Muscle layer of colon (tissue), 2 donors: ENCODE measurements around the gene DNAAF3.
"Not testable (repeated sequence)": the region's sequence is repeated elsewhere in the genome, so short reads cannot be mapped to it uniquely, and the experiment has no call there.

Experiments used
- H3K27ac ChIP-seq: one replicate; pipeline ENCODE4 v1.7.0; 2013; ENCODE audit warnings: low read depth, mild to moderate bottlenecking, low read length, moderate library complexity
- H3K27me3 ChIP-seq, 2 donors: one replicate each; pipeline ENCODE4 v1.7.0; 2013; ENCODE audit warnings: low read length in 2 of 2, mild to moderate bottlenecking in 2 of 2; ENCODE audit not compliant: insufficient read depth in 2 of 2, control insufficient read depth in 1 of 2
- H3K36me3 ChIP-seq: one replicate; pipeline ENCODE4 v1.7.0; 2013; ENCODE audit warnings: mild to moderate bottlenecking, low read length; ENCODE audit not compliant: insufficient read depth
- H3K4me1 ChIP-seq: one replicate; pipeline ENCODE4 v1.7.0; 2013; ENCODE audit warnings: mild to moderate bottlenecking, low read length; ENCODE audit not compliant: insufficient read depth
- H3K4me3 ChIP-seq, 2 donors: one replicate each; pipeline ENCODE4 v1.7.0; 2013; ENCODE audit warnings: low read length in 2 of 2, low read depth in 1 of 2, mild to moderate bottlenecking in 1 of 2, moderate library complexity in 1 of 2
- H3K9ac ChIP-seq: one replicate; pipeline ENCODE4 v1.7.0; 2013; ENCODE audit warnings: low read length
- H3K9me3 ChIP-seq: one replicate; pipeline ENCODE4 v1.7.0; 2013; ENCODE audit warnings: mild to moderate bottlenecking, low read length
- donor health status: abdominal sarcoma.
- donor health status: Adenocarcinoma of cecum.

Gene DNAAF3

GRCh38 chr19:55166530-55167268, at the start of gene DNAAF3:
Gene DNAAF3, minus strand, starts transcription at chr19:55166613. Its CDS starts 200 bp downstream, at chr19:55166413.
- H3K9ac ChIP-seq: no peak within 1 kb of the TSS

DNA sequence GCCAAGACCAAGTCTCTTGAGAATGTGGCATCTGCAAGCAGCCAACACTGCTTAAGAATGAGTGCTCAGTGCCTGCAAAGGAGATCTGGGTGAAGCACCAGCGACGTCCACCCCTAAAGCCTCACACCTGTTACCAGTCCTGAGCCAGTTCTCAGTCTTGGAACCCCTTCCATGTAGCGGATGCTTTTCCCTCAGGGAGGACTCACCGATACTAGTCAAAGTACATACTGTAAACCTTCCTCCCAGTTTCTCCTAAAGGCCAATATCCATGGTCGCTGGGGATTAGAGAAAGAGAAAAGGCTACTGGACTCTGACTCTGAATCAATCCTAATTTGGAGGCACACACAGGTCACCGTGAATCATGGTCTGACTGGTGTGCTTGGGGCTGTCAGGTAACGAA, 47.1 kb upstream of the DNAAF3 start:
- Histone ChIP-seq H3K27ac (no peak overlapping the region), H3K36me3 (no peaks in the 10 kb centered on the region), H3K4me3 (no peak overlapping the region), H3K4me1 (no peaks in the 10 kb centered on the region), H3K27me3 (peaks cover 0 to 5% of the 10 kb centered on the region in 2 donors), H3K9ac (no peak overlapping the region), H3K9me3 (peaks cover 7% of the 10 kb centered on the region)

More at GRCh38 chr19:55166530-55167268, at the start of gene DNAAF3:
- H3K4me1 ChIP-seq: peaks cover 10% of the 10 kb centered on the region
- H3K9me3 ChIP-seq: no peaks in the 10 kb centered on the region
- no peaks in the 10 kb centered on the region for H3K36me3 ChIP-seq
- H3K27ac ChIP-seq: no peak within 1 kb of the TSS
- peaks cover 43 to 66% of the 10 kb centered on the region in 2 donors for H3K27me3 ChIP-seq
- peak within 1 kb of the TSS in 1 of 2 donors; percentile 7 for H3K4me3 ChIP-seq

DNA sequence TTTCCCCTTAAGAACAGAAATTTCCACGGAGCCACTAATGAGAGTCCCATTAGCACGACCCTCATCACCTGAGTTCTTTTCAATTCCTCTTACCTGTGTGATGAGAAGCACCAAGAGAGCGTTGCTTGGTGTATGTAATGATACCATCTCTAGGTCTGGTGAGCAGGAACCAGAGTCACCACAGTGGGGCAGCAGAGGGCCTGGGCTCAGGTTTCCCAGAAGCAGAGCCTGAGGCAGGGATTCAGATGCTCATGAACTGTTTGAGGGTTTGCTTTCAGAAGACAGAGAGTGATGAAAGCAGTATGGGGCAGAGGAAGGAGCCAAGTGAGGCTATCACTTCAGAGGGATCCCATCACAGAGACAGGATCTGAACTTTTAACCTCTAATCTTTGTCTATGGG, 46.0 kb upstream of the DNAAF3 start:
- no peaks in the 10 kb centered on the region for H3K4me1 ChIP-seq
- peaks cover 0 to 5% of the 10 kb centered on the region in 2 donors for H3K27me3 ChIP-seq
- no peak overlapping the region for H3K4me3 ChIP-seq
- H3K9ac ChIP-seq: no peak overlapping the region
- H3K9me3 ChIP-seq: peaks cover 7% of the 10 kb centered on the region
- H3K36me3 ChIP-seq: no peaks in the 10 kb centered on the region
- no peak overlapping the region for H3K27ac ChIP-seq

DNA sequence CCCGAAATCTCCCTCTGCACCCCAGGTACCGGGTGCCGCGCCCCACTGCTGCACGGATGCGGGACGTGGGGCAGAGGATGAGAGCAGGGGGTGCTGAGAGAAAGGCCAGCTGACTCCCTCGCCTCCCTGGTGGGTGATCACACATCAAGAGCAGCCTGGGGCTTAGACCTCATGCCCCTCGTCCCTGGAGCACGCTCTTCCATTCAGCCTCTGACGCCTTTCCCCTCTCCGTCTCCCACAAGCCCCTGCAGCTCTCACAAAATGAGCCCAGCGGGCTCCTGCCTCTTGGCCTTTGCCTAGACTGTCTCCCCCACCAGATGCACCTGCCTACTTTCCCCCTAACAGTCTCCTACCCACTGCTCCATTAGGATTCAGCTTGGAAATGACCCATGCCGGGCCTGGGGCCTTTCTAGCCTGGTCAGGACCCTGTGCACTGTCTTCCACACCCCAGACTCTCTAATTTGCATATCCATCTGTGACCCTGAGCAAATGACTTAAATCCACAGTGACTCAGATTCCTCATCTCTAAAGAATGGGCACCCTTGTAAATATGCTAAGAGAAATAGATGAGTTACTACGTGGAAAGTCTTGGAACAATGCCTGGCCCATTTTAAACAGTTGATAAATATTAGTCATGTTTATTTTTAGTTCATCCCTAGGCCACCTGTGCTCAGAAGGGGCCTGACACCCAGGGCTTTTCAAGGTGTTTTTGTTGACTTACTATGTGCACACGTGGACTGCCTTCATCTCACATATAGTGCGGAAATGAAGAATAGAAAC, 43.5 kb upstream of the DNAAF3 start:
- H3K4me1 ChIP-seq: no peaks in the 10 kb centered on the region
- H3K4me3 ChIP-seq: no peak overlapping the region
- peaks cover 5 to 7% of the 10 kb centered on the region in 2 donors for H3K27me3 ChIP-seq
- no peak overlapping the region for H3K9ac ChIP-seq
- H3K27ac ChIP-seq: no peak overlapping the region
- no peaks in the 10 kb centered on the region for H3K36me3 ChIP-seq
- H3K9me3 ChIP-seq: peaks cover 7% of the 10 kb centered on the region

GRCh38 chr19:55208880-55209692, 42.7 kb upstream of the DNAAF3 start, which contains the start of gene PTPRH:
Gene PTPRH, minus strand, starts transcription at chr19:55209501. Its CDS starts 68 bp downstream, at chr19:55209433.
- Histone ChIP-seq H3K9me3 (peaks cover 7% of the 10 kb centered on the region), H3K27me3 (peaks cover 5 to 7% of the 10 kb centered on the region in 2 donors), H3K4me3 (no peak within 1 kb of the TSS), H3K9ac (no peak within 1 kb of the TSS), H3K36me3 (no peaks in the 10 kb centered on the region), H3K4me1 (no peaks in the 10 kb centered on the region), H3K27ac (no peak within 1 kb of the TSS)

DNA sequence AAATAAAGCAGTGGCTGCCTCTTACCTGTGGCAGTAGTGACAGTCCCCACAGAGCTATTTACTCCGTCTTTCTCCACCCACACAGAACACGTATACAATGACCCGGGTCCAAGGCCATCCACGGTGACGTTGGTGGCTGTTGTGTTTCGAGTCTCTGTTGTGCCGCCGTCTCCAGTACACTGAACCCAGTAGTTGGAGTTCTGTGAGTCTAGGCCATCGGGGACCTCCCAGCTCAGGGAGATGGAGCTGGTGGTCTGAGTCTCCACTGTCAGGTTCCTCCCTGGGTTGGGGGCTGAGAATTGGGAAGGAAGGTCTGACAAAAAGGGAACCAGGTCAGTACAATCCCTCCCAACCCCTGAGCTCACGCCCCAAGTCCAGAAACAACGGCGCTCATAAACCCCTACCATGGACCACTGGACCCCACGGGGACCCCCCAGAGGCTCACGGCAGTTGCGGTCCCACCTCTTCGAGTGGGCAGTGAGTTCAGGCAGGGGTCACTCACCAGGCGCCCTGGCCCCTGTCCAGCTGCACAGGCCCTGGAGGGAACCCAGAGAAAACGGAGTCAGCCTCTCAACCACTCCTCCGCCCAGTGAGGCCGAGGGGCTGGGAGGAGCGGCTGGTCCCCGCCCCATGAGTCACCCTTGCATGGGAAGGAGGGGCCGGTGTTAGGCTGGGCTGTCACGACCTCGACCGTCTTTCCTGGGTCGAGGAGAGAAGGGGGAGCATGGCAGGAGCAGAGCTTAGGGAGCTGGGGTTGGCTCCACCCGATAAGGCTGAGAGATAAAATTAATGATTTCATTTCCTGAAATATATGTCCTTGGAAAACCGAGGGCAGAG, 40.5 kb upstream of the DNAAF3 start:
- Histone ChIP-seq H3K9ac (no peak overlapping the region), H3K4me1 (no peaks in the 10 kb centered on the region), H3K9me3 (no peaks in the 10 kb centered on the region), H3K4me3 (peak overlapping the region in 1 of 2 donors; percentile 38), H3K27ac (no peak overlapping the region), H3K27me3 (peaks cover 2 to 7% of the 10 kb centered on the region in 2 donors), H3K36me3 (no peaks in the 10 kb centered on the region)

- not testable (repeated sequence) for H3K4me3 ChIP-seq, H3K27ac ChIP-seq, H3K36me3 ChIP-seq, H3K9me3 ChIP-seq, H3K4me1 ChIP-seq, H3K9ac ChIP-seq, H3K27me3 ChIP-seq
Observed at GRCh38 chr19:55202199-55202598, 35.8 kb upstream of the DNAAF3 start.

DNA sequence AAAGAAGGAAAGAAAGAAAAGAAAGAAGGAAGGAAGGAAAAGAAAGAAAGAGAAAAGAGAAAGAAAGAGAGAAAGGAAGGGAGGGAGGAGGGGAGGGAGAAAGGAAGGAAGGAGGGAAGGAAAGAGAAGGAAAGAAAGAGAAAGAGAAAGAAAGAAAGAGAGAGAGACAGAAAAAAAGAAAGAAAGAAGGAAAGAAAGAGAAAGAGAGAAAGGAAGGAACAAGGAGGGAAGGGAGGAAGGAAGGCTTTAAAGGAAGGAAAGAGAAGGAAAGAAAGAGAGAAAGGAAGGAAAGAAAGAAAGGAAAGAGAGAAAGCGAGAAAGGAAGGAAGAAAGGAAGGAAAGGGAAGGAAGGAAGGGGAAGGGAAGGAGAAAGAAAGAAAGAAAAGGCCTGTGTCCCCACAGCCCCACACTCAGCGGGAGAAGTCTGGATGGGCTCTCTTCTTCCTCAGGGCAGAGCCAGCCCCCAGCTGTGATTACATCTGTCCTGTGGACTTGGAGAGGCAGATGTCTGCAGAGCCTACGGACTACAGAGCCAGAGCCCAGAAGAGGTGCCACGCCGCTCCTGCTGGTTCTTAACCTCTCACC, 33.3 kb upstream of the DNAAF3 start:
- H3K36me3 ChIP-seq: no peaks in the 10 kb centered on the region
- H3K27ac ChIP-seq: no peak overlapping the region
- no peaks in the 10 kb centered on the region for H3K4me1 ChIP-seq
- H3K27me3 ChIP-seq: no peaks in the 10 kb centered on the region
- H3K4me3 ChIP-seq: no peak overlapping the region
- no peak overlapping the region for H3K9ac ChIP-seq
- no peaks in the 10 kb centered on the region for H3K9me3 ChIP-seq

- no peak overlapping the region for H3K27ac ChIP-seq
- no peak overlapping the region for H3K4me3 ChIP-seq
- H3K27me3 ChIP-seq: no peaks in the 10 kb centered on the region
- H3K36me3 ChIP-seq: no peaks in the 10 kb centered on the region
- H3K9ac ChIP-seq: no peak overlapping the region
- H3K4me1 ChIP-seq: no peaks in the 10 kb centered on the region
- no peaks in the 10 kb centered on the region for H3K9me3 ChIP-seq
Observed at GRCh38 chr19:55198651-55199050, 32.2 kb upstream of the DNAAF3 start.

DNA sequence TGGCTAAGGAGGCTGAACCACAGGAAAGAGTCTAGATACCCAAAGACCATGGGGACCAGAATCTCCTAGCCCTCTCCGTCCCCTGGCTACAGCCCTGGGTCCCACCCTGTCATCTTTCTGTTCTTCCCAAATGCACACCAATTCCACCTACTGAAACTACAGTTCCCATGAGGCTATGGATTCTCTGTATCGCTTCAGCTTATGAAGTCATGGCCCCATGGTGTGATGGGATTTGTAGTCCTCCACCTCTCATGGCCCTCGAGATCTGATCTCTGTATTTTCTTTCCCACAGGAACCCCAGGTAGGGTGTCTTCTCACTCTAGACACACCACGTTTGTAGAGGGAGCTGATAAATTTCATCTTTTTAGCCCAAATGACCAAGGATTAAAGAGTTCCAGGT, 31.1 kb upstream of the DNAAF3 start:
- Histone ChIP-seq H3K4me1 (no peaks in the 10 kb centered on the region), H3K36me3 (no peaks in the 10 kb centered on the region), H3K9me3 (no peaks in the 10 kb centered on the region), H3K27me3 (no peaks in the 10 kb centered on the region), H3K9ac (no peak overlapping the region), H3K27ac (no peak overlapping the region), H3K4me3 (no peak overlapping the region)
